Lung (tissue), 12 donors: Measurements from ENCODE around the gene MIB1. TPM values are rescaled to one million over a fixed set of nuclear protein-coding genes. Genes with fewer than 3 reads are reported as not detected.

Experiments
- ATAC-seq: fragments of 200-7000 bp; cut with Tn5 transposase; one replicate; pipeline ENCODE4 v1.9.1; 2020; ENCODE audit warnings: moderate number of reproducible peaks; ENCODE audit not compliant: insufficient read depth, low FRiP score
- DNase-seq, 3 donors: peaks; one replicate each; pipeline ENCODE4 v3.0.0-alpha.2; 2013 to 2017
- H3K27ac ChIP-seq, 2 donors: one replicate each; pipeline ENCODE4 v1.5.1; 2013; ENCODE audit warnings: mild to moderate bottlenecking in 2 of 2, moderate library complexity in 2 of 2, control low read depth in 1 of 2, inconsistent platforms in 1 of 2, low read depth in 1 of 2, low read length in 1 of 2
- H3K27me3 ChIP-seq, 3 donors: one replicate each; pipeline ENCODE4 v1.5.1; 2013; ENCODE audit warnings: low read length in 2 of 3; ENCODE audit not compliant: control insufficient read depth in 3 of 3, insufficient read depth in 3 of 3
- H3K36me3 ChIP-seq, 4 donors: one replicate each; pipeline ENCODE4 v1.5.1; 2013; ENCODE audit warnings: low read length in 4 of 4, mild to moderate bottlenecking in 1 of 4, moderate library complexity in 1 of 4; ENCODE audit not compliant: control insufficient read depth in 4 of 4, insufficient read depth in 4 of 4
- H3K4me1 ChIP-seq, 5 donors: one replicate each; pipeline ENCODE4 v1.5.1; 2013; ENCODE audit warnings: low read length in 5 of 5, mild to moderate bottlenecking in 2 of 5, moderate library complexity in 1 of 5; ENCODE audit not compliant: control insufficient read depth in 5 of 5, insufficient read depth in 5 of 5
- H3K4me3 ChIP-seq: one replicate; pipeline ENCODE4 v1.5.1; 2013; ENCODE audit warnings: mild to moderate bottlenecking, control low read depth, moderate library complexity
- H3K9ac ChIP-seq, 2 donors: one replicate each; pipeline ENCODE4 v1.5.1; 2013; ENCODE audit warnings: low read length in 2 of 2, control low read depth in 1 of 2; ENCODE audit not compliant: insufficient read depth in 1 of 2
- H3K9me3 ChIP-seq, 4 donors: one replicate each; pipeline ENCODE4 v1.5.1; 2013; ENCODE audit warnings: low read length in 3 of 4, mild to moderate bottlenecking in 1 of 4, moderate library complexity in 1 of 4; ENCODE audit not compliant: control insufficient read depth in 4 of 4, insufficient read depth in 3 of 4
- WGBS, 2 donors: extraction: QIAGEN DNeasy Blood & Tissue Kit; methylation state at CpG; one replicate each; pipeline ENCODE4 v1.1.7; 2013; 5-methylcytosine and 5-hydroxymethylcytosine counted together
- polyA plus RNA-seq, 2 donors: library from polyadenylated mRNA; stranded (reverse); fragments of 200-250 nt; gene quantifications; one replicate each; pipeline ENCODE4 v1.2.1, GENCODE V29; 2013
- total RNA-seq, 2 donors: library from RNA; depleted of rRNA in 1 of 2; stranded (reverse); fragments of >200 nt in 1 of 2; gene quantifications; one replicate each; pipeline ENCODE4 v1.2.1, GENCODE V29; 2014 to 2021
- TF ChIP-seq, protein P1 (sequence below): IDR thresholded peaks from 2 replicates; pipeline ENCODE4 v1.5.1; 2012; ENCODE audit warnings: mild to moderate bottlenecking; ENCODE audit errors: control extremely low read depth, extremely low read depth
- donor health status: control.
- donor health status: control.
- donor health status: Bipolar disorder and iron deficiency.
- donor health status: healthy.
- donor health status: DM: yes; HTN: yes; CAD: no.

The MIB1 gene
- total and polyA plus RNA-seq, 4 donors = 4.5 to 62.0 (median 15.5) TPM

DNA sequence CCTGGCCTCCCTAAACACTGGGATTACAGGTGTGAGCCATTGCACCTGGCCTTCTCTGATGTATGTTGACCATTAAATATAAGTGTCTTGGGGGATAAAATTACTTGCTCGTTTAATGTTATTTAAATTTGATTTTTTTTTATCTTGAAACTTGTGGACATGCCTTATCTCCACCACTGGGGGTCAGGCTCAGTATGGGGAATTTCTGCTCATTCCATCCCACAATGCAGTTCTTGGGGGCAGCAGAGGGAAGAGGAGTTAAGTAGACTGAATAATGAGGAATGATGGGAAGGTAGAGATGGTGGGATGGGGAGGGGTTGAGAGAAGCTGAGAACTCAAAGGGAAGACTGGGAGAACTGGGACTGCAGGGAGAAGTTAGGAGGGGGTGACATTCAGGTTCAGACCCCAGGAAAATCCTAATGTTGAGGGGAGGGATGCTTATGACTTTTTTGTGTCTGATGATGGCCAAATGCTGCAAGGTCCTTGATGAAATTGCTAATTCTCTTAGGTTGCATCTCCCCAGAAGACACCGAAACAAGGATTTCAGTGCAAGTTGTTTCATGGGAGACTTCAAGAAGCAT lies 174.2 kb downstream of the MIB1 start:
- peak; percentile 58 for ATAC-seq

DNA sequence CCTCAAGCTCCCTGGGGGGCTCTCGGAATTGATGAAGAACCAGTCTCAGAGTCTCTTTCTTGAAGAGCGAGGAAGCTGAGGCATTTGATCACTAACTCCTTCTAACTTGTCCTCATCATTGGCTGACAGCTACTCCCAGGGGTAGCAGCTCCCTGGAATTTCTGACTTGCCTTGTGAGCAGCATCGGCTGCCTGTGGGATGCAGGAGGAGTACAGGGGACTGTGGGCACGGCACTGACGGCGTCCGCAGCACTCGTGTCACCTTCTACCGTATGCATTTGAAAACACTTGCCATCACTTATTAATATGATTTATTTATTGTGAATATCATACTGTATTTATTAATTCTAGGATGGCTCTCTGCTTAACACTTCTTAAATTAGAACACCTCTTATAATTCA lies 175.0 kb downstream of the MIB1 start:
- 87 to 90% methylated on average over 9 of the region's 9 CpGs for WGBS, 2 donors

More for the DNA sequence above, 174.2 kb downstream of the MIB1 start:
- Histone ChIP-seq H3K4me3 (no peak overlapping the region), H3K9me3 (peaks cover 0 to 5% (median 2%) of the 10 kb centered on the region in 4 donors), H3K9ac (no peak overlapping the region), H3K36me3 (no peaks in the 10 kb centered on the region), H3K4me1 (no peaks in the 10 kb centered on the region), H3K27ac (no peak overlapping the region), H3K27me3 (no peaks in the 10 kb centered on the region)
- peak; percentile 63 to 80 (median 74) for DNase-seq
- TF ChIP-seq, protein P1, sequence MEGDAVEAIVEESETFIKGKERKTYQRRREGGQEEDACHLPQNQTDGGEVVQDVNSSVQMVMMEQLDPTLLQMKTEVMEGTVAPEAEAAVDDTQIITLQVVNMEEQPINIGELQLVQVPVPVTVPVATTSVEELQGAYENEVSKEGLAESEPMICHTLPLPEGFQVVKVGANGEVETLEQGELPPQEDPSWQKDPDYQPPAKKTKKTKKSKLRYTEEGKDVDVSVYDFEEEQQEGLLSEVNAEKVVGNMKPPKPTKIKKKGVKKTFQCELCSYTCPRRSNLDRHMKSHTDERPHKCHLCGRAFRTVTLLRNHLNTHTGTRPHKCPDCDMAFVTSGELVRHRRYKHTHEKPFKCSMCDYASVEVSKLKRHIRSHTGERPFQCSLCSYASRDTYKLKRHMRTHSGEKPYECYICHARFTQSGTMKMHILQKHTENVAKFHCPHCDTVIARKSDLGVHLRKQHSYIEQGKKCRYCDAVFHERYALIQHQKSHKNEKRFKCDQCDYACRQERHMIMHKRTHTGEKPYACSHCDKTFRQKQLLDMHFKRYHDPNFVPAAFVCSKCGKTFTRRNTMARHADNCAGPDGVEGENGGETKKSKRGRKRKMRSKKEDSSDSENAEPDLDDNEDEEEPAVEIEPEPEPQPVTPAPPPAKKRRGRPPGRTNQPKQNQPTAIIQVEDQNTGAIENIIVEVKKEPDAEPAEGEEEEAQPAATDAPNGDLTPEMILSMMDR = peak; percentile 14
- WGBS, 2 donors = 48 to 53% methylated on average over 2 of the region's 2 CpGs

DNA sequence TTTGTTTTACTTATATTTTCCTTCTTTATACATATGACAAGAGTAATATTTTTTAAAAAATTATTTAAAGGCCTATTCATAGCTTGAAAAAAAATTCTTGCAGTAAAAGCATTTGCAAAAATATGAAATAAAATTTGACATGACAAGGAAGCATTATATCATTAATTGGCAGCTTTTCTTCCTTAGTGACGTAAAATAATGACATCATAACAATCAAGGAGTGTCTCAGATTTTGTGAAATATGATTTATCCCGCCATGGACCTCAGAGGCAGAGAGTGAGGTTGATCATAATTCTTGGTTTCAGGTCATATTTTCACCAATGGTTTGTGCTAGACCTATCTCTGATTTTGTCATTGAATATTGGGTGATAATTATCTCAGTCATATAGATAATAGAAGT lies 176.0 kb downstream of the MIB1 start:
- WGBS, 2 donors = 83 to 87% methylated on average over 2 of the region's 2 CpGs
- H3K4me3 ChIP-seq = no peak overlapping the region
- H3K36me3 ChIP-seq = no peaks in the 10 kb centered on the region
- ATAC-seq = no peak
- no peak for DNase-seq
- H3K27me3 ChIP-seq = no peaks in the 10 kb centered on the region
- peaks cover 0 to 5% (median 2%) of the 10 kb centered on the region in 4 donors for H3K9me3 ChIP-seq
- TF ChIP-seq, protein P1 = no peak
- no peak overlapping the region for H3K9ac ChIP-seq
- H3K4me1 ChIP-seq = no peaks in the 10 kb centered on the region
- H3K27ac ChIP-seq = no peak overlapping the region

More for the DNA sequence above, 175.0 kb downstream of the MIB1 start:
- H3K27ac ChIP-seq = no peak overlapping the region
- no peak overlapping the region for H3K4me3 ChIP-seq
- H3K27me3 ChIP-seq = no peaks in the 10 kb centered on the region
- no peaks in the 10 kb centered on the region for H3K36me3 ChIP-seq
- H3K9me3 ChIP-seq = peaks cover 0 to 5% (median 2%) of the 10 kb centered on the region in 4 donors
- no peak for DNase-seq
- no peaks in the 10 kb centered on the region for H3K4me1 ChIP-seq
- no peak overlapping the region for H3K9ac ChIP-seq
- ATAC-seq = no peak
- TF ChIP-seq, protein P1 = no peak

DNA sequence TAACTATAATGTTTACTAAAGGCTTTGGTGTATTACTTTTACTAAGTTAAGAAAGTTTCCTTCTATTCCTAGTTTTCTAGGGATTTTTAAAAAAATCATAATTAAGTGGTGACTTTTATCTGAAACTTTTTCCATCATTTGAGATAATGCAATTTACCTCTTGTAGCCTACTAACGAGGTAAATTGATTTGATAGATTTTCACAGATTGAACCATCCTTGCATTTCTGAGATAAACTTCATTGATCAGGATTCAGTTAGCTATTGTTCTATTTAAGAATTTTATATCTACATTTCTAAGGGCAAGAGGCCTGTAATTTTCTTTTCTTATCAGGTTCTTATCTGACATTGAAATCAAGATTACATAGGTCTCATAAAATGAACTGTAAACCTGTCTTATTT lies 178.1 kb downstream of the MIB1 start:
- 92% methylated on average over 1 of the region's 1 CpG for WGBS, 2 donors
- H3K4me1 ChIP-seq = no peaks in the 10 kb centered on the region
- no peak overlapping the region for H3K9ac ChIP-seq
- ATAC-seq (no peak), DNase-seq (no peak)
- no peaks in the 10 kb centered on the region for H3K36me3 ChIP-seq
- no peak overlapping the region for H3K27ac ChIP-seq
- peaks cover 0 to 5% (median 2%) of the 10 kb centered on the region in 4 donors for H3K9me3 ChIP-seq
- TF ChIP-seq, protein P1 = no peak
- H3K4me3 ChIP-seq = no peak overlapping the region
- no peaks in the 10 kb centered on the region for H3K27me3 ChIP-seq
